ENCODE measurements around the gene SNN. TPM values are rescaled to one million over a fixed set of nuclear protein-coding genes. Genes with fewer than 3 reads are reported as not detected.

Gene SNN
- total RNA-seq, 6 experiments from 2014 or later: 3.5 to 7.9 (median 5.6) TPM

DNA sequence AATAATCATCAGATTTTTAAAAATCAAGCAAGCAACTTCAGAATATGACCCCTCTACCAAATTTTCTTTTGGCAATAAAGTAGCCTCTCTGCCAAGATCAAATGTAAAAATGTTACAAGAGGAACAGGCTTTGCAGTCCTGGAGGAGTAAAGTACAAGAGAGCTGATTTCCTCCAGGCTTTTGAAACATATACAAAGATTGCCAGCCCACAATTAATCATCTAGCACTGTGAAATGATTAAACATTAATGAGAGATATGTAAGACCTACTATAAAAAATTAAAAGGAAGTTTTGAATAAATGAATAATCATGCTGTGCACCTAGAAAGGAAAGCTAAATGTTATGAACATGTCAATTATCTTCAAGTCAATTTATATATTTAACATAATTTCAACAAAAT, 48.1 kb downstream of the SNN start:
- intact Hi-C loops (cut with DNase I): no loop called here
- H3K9me3 ChIP-seq: no peaks in the 10 kb centered on the region
- peaks cover 5 to 47% (median 25%) of the 10 kb centered on the region in 4 donors for H3K36me3 ChIP-seq
- H3K27me3 ChIP-seq: no peaks in the 10 kb centered on the region
- DNase-seq (no peak), ATAC-seq (peak in 2 of 4 donors; percentile 22 to 52)
- H3K27ac ChIP-seq: peak overlapping the region in 1 of 3 donors; percentile 39
- H3K4me3 ChIP-seq: no peak overlapping the region
- H3K4me1 ChIP-seq: peaks cover 0 to 19% (median 0%) of the 10 kb centered on the region in 4 donors
- TF ChIP-seq, protein P1, sequence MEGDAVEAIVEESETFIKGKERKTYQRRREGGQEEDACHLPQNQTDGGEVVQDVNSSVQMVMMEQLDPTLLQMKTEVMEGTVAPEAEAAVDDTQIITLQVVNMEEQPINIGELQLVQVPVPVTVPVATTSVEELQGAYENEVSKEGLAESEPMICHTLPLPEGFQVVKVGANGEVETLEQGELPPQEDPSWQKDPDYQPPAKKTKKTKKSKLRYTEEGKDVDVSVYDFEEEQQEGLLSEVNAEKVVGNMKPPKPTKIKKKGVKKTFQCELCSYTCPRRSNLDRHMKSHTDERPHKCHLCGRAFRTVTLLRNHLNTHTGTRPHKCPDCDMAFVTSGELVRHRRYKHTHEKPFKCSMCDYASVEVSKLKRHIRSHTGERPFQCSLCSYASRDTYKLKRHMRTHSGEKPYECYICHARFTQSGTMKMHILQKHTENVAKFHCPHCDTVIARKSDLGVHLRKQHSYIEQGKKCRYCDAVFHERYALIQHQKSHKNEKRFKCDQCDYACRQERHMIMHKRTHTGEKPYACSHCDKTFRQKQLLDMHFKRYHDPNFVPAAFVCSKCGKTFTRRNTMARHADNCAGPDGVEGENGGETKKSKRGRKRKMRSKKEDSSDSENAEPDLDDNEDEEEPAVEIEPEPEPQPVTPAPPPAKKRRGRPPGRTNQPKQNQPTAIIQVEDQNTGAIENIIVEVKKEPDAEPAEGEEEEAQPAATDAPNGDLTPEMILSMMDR (IDR thresholded peaks at IDR 0.05): no peak
- TF ChIP-seq POLR2A (IDR thresholded peaks at IDR 0.05): no peak

DNA sequence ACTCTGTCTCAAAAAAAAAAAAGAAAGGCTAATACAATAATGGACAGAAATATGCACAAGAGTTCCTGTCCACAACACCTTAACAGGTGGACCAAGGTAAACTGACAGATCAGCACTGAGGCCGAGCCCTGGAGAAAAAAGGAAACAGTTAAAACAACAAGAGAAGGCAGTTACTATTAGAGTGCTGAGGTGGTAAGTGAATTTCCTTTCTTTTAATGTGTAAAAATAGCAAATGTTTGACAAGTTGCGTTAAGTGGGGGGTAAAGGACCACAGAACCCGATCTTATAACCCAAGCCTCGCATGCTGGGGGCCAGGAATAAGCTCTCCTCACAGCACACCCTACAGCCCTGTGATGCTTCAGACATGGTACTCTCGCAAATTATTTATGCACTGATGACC, 49.6 kb downstream of the SNN start:
- intact Hi-C loops (cut with DNase I): no loop called here
- ATAC-seq (no peak), DNase-seq (no peak)
- Histone ChIP-seq H3K9me3 (no peaks in the 10 kb centered on the region), H3K4me3 (no peak overlapping the region), H3K4me1 (peaks cover 0 to 21% (median 0%) of the 10 kb centered on the region in 4 donors), H3K36me3 (peaks cover 5 to 48% (median 26%) of the 10 kb centered on the region in 4 donors), H3K27ac (no peak overlapping the region), H3K27me3 (no peaks in the 10 kb centered on the region)
- TF ChIP-seq POLR2A (IDR thresholded peaks at IDR 0.05): no peak
- TF ChIP-seq, protein P1 (IDR thresholded peaks at IDR 0.05): no peak
- 88% methylated on average over 5 of the region's 5 CpGs for WGBS (ENCODE audit: insufficient coverage, low coverage, low lambda C conversion rate, missing lambda C conversion rate)

DNA sequence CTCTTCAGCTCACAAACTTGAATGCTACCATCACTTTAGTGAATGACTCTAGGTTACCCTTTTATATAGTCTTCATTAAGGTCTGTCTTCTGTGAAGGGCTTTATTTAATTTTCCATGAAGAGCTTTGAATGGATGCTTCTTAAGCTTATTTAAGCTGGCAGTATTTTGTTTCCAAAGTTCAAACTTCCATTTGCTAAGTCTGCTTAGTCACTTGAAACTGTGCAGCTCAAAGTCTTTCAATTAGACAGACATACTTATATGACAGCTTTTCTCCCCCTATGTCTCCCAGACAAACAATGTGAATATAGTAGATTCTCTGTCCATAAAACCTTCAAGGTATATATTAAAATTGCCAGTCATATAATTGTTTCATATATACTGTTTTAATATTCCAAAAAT, 50.9 kb downstream of the SNN start:
- ATAC-seq (peak in 1 of 4 donors; percentile 37), DNase-seq (no peak)
- Histone ChIP-seq H3K27ac (no peak overlapping the region), H3K27me3 (no peaks in the 10 kb centered on the region), H3K4me1 (peaks cover 0 to 34% (median 6%) of the 10 kb centered on the region in 4 donors), H3K36me3 (peaks cover 5 to 43% (median 23%) of the 10 kb centered on the region in 4 donors), H3K4me3 (no peak overlapping the region), H3K9me3 (no peaks in the 10 kb centered on the region)
- intact Hi-C loops (cut with DNase I): no loop called here
- TF ChIP-seq POLR2A (IDR thresholded peaks at IDR 0.05): no peak
- TF ChIP-seq, protein P1 (IDR thresholded peaks at IDR 0.05): no peak

DNA sequence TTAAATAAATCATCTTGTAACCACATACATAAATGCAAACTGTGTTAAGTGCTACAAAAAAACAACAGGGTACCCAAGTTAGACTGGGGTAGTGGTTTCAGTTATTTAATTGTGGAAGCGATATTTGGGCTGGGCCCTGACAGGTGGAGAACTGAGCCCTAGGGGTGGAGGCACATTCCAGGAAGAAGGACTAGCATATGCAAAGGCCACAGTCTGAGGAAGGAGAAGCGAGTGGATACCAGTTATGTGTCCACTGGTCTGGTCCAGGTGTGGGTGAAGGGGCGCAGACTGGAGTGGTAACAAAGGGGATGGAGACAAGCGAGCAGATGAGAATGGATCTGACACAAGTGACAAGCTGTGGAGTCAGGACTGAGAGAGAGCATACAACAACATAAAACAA, 51.5 kb downstream of the SNN start:
- peaks cover 5 to 44% (median 23%) of the 10 kb centered on the region in 4 donors for H3K36me3 ChIP-seq
- no peaks in the 10 kb centered on the region for H3K27me3 ChIP-seq
- DNase-seq: no peak
- peaks cover 0 to 40% (median 8%) of the 10 kb centered on the region in 4 donors for H3K4me1 ChIP-seq
- H3K9me3 ChIP-seq: no peaks in the 10 kb centered on the region
- no peak for TF ChIP-seq POLR2A (IDR thresholded peaks at IDR 0.05)
- TF ChIP-seq, protein P1 (IDR thresholded peaks at IDR 0.05): no peak
- intact Hi-C loops (cut with DNase I): loop anchor here in 1 of 2 donors (10.0 kb wide), 1 partner anchor 75 kb away; the partner anchor contains the start of gene ZC3H7A
- no peak for ATAC-seq
- 100% methylated on average over 3 of the region's 4 CpGs for WGBS (ENCODE audit: insufficient coverage, low coverage, low lambda C conversion rate, missing lambda C conversion rate)
- H3K4me3 ChIP-seq: no peak overlapping the region
- no peak overlapping the region for H3K27ac ChIP-seq
